HepG2 (cell line): ENCODE results near the gene ATP9A. TPM values are rescaled to one million over a fixed set of nuclear protein-coding genes. Genes with fewer than 3 reads are reported as not detected.
A peak's percentile ranks its signal among the peaks of the same experiment; 100 is the strongest.

Source experiments
- ASH2L ChIP-seq: fragments of 300-600, 200-600 bp; sonication (generic); IDR thresholded peaks from 2 replicates; pipeline ENCODE4 v1.7.0; 2017; ENCODE audit warnings: low read depth, mild to moderate bottlenecking, moderate library complexity, mixed read lengths, low read length; ENCODE audit not compliant: insufficient read length
- BCL6 ChIP-seq: IDR thresholded peaks from 2 replicates; pipeline ENCODE4 v1.6.1; 2016; ENCODE audit warnings: missing genetic modification reagents, missing compliant biosample characterization
- ESRRA ChIP-seq: sonication (generic); formaldehyde crosslinking; IDR thresholded peaks from 2 replicates; pipeline ENCODE4 v1.5.1; 2020; ENCODE audit warnings: mild to moderate bottlenecking, low read depth, missing genetic modification reagents
- HES4 ChIP-seq: sonication (generic); formaldehyde crosslinking; IDR thresholded peaks from 2 replicates; pipeline ENCODE4 v1.9.0; 2021; ENCODE audit warnings: mild to moderate bottlenecking, missing genetic modification reagents, borderline replicate concordance
- KLF16 ChIP-seq, 2 experiments: sonication (generic) in 1 of 2; formaldehyde crosslinking in 1 of 2; IDR thresholded peaks; 2 replicates each; pipeline versions ENCODE4 v1.6.1 to v1.8.0; 2016 to 2023; ENCODE audit warnings: missing genetic modification reagents in 2 of 2, missing compliant biosample characterization in 1 of 2
- NFE2L2 ChIP-seq: fragments of 150-350 bp; IDR thresholded peaks from 2 replicates; pipeline ENCODE4 v1.6.1; 2014; ENCODE audit warnings: low read length
- PREB ChIP-seq: sonication (generic); formaldehyde crosslinking; IDR thresholded peaks from 2 replicates; pipeline ENCODE4 v1.4.0; 2020; ENCODE audit warnings: missing genetic modification reagents
- SP5 ChIP-seq: IDR thresholded peaks from 2 replicates; pipeline ENCODE4 v1.6.1; 2016; ENCODE audit warnings: low read depth, borderline replicate concordance
- TFE3 ChIP-seq: IDR thresholded peaks from 2 replicates; pipeline ENCODE4 v1.6.1; 2016
- U2AF2 ChIP-seq: fragments of 200-400 bp; formaldehyde crosslinking; IDR thresholded peaks from 2 replicates; pipeline ENCODE4 v1.6.1; 2017; ENCODE audit warnings: low read depth, mild to moderate bottlenecking, low read length
- ZBTB33 ChIP-seq: sonication (generic); formaldehyde crosslinking; IDR thresholded peaks from 2 replicates; pipeline ENCODE4 v1.4.0; 2020; ENCODE audit warnings: missing genetic modification reagents
- ZBTB7B ChIP-seq: sonication (generic); formaldehyde crosslinking; IDR thresholded peaks from 2 replicates; pipeline ENCODE4 v1.4.0; 2020; ENCODE audit warnings: missing genetic modification reagents
- ZNF280B ChIP-seq: sonication (generic); formaldehyde crosslinking; IDR thresholded peaks from 2 replicates; pipeline ENCODE4 v1.5.0; 2020; ENCODE audit warnings: missing genetic modification reagents, mild to moderate bottlenecking, borderline replicate concordance
- ZNF30 ChIP-seq: sonication (generic); formaldehyde crosslinking; IDR thresholded peaks from 2 replicates; pipeline ENCODE4 v1.5.0; 2020; ENCODE audit warnings: mild to moderate bottlenecking, missing genetic modification reagents
- ZNF343 ChIP-seq: sonication (generic); formaldehyde crosslinking; IDR thresholded peaks from 2 replicates; pipeline ENCODE4 v1.4.0; 2020; ENCODE audit warnings: mild to moderate bottlenecking, missing genetic modification reagents
- ZNF660 ChIP-seq: sonication (generic); formaldehyde crosslinking; IDR thresholded peaks from 2 replicates; pipeline ENCODE4 v1.5.1; 2020; ENCODE audit warnings: mild to moderate bottlenecking, low read depth, missing genetic modification reagents, borderline replicate concordance
- ZNF784 ChIP-seq: sonication (generic); formaldehyde crosslinking; IDR thresholded peaks from 2 replicates; pipeline ENCODE4 v1.5.1; 2020; ENCODE audit warnings: missing genetic modification reagents, mild to moderate bottlenecking, borderline replicate concordance
- polyA plus RNA-seq, 8 experiments: library from polyadenylated mRNA; depleted of rRNA in 3 of 8; stranded (reverse) in 7 of 8; unstranded in 1 of 8; fragments of >200 nt; fragmentation: Illumina TruSeq in 4 of 8; extraction: Trizol in 4 of 8; gene quantifications; 2 replicates each; pipeline versions ENCODE4 v1.2.1 to v1.2.3, GENCODE V29; 2011 to 2016; ENCODE audit warnings: low read depth in 4 of 8, missing spikeins in 1 of 8, mixed read lengths in 1 of 8; ENCODE audit not compliant: insufficient read depth in 1 of 8
- total RNA-seq, 5 experiments: library from RNA; depleted of rRNA; stranded (reverse); fragments of >200 nt; fragmentation: Illumina TruSeq; extraction: Trizol; gene quantifications; 2 replicates each; pipeline ENCODE4 v1.2.3, GENCODE V29; 2016; ENCODE audit warnings: low read depth in 1 of 5
- TF ChIP-seq, protein P1 (sequence below): fragments of 450-650 bp; IDR thresholded peaks from 2 replicates; pipeline ENCODE4 v1.6.1; 2016
- TF ChIP-seq, protein P2 (sequence below): sonication (generic); formaldehyde crosslinking; IDR thresholded peaks from 2 replicates; pipeline ENCODE4 v1.5.0; 2020; ENCODE audit warnings: missing genetic modification reagents

The ATP9A gene
- total and polyA plus RNA-seq, 2 of the 13 experiments (the other 11 are each of a cell fraction or from before 2014, with no cell fraction given): 11.8 to 18.5 TPM

DNA sequence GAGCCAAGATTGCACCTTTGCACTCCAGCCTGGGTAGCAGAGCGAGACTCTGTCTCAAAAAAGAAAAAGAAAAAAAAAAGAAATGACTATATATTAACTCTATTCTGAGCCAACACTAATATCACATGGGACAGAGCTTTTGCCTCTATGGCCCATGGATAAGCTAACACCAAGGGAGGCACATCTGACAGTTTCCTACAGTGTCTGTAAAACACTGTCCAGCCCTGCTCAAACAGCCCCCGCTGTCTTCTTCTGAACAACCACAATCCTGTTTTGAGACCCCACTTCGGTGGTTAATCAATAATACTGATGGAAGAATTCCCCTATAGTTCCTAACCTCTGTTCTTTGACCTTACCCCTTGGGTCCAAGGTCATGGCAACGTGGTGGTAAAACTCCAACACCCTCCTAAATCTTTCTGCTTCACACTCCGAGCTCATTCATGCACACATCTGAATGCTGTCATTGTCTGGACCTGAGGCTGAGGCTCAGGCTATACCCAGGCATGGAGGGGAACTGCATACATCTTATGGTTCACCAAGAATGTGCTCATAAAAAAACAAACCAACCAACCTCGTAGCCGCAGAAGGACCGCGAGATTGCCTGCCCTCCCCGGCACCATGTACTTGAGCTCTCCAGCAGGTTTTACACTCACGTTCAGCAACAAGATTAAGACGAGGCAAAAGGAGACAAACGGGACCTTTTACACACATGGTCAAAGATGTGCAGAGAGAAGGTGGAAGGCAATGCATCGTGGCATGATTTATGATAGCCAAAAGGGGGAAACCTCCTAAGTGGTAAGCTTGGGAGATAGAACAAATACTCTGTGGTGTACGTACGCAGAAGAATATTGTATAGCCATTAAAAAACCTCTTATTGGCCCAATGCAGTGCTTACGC lies 120.3 kb downstream of the ATP9A start (continued):
- TF ChIP-seq, protein P1, sequence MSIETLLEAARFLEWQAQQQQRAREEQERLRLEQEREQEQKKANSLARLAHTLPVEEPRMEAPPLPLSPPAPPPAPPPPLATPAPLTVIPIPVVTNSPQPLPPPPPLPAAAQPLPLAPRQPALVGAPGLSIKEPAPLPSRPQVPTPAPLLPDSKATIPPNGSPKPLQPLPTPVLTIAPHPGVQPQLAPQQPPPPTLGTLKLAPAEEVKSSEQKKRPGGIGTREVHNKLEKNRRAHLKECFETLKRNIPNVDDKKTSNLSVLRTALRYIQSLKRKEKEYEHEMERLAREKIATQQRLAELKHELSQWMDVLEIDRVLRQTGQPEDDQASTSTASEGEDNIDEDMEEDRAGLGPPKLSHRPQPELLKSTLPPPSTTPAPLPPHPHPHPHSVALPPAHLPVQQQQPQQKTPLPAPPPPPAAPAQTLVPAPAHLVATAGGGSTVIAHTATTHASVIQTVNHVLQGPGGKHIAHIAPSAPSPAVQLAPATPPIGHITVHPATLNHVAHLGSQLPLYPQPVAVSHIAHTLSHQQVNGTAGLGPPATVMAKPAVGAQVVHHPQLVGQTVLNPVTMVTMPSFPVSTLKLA: no peak
- TF ChIP-seq ZNF30 (CRISPR knock-in tag): no peak
- no peak for TF ChIP-seq HES4
- TF ChIP-seq U2AF2: no peak
- TF ChIP-seq ZBTB33 (CRISPR knock-in tag): peak; percentile 64
- TF ChIP-seq SP5 (CRISPR knock-in tag): no peak
- 0 out of 2 replicates have a peak, but pooled peaks have one; percentile 15 for TF ChIP-seq BCL6 (CRISPR knock-in tag)
- TF ChIP-seq KLF16 (CRISPR knock-in tag; IDR thresholded peaks at IDR 0.05): no peak
- TF ChIP-seq ZNF280B (CRISPR knock-in tag): no peak
- TF ChIP-seq TFE3 (CRISPR knock-in tag): no peak
- TF ChIP-seq ZNF660: no peak
- peak; percentile 67; the same call in 1 of the 2 replicates for TF ChIP-seq ESRRA (CRISPR knock-in tag)
- no peak for TF ChIP-seq PREB (CRISPR knock-in tag)
- 0 out of 2 replicates have a peak, but pooled peaks have one; percentile 44 for TF ChIP-seq ZNF343 (CRISPR knock-in tag)
- no peak for TF ChIP-seq NFE2L2
- TF ChIP-seq ZNF784 (CRISPR knock-in tag): no peak
- TF ChIP-seq ASH2L: no peak
- TF ChIP-seq ZBTB7B (CRISPR knock-in tag): peak; percentile 84
- TF ChIP-seq, protein P2, sequence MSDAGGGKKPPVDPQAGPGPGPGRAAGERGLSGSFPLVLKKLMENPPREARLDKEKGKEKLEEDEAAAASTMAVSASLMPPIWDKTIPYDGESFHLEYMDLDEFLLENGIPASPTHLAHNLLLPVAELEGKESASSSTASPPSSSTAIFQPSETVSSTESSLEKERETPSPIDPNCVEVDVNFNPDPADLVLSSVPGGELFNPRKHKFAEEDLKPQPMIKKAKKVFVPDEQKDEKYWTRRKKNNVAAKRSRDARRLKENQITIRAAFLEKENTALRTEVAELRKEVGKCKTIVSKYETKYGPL (CRISPR knock-in tag): no peak
